IMR-90 (cell line): ENCODE measurements around the gene KRTAP12-1. TPM values are rescaled to one million over a fixed set of nuclear protein-coding genes. Genes with fewer than 3 reads are reported as not detected.

Experiments used
- ATAC-seq: fragments of 200-7000 bp; cut with Tn5 transposase; 2 replicates; pipeline ENCODE4 v1.9.1; 2020; ENCODE audit warnings: low read depth, mild to moderate bottlenecking, moderate library complexity
- BruUV-seq: library from RNA; stranded (reverse); fragments of 400-500 nt; replicated peaks from 2 replicates; lab custom pipeline; 2021; lab: Mats Ljungman, UMichigan
- CTCF ChIA-PET: fragments of 300-600 bp; formaldehyde crosslinking; extraction: SDS; loops from one replicate; lab custom pipeline; 2021; ENCODE audit warnings: antibody characterized with exemption; lab: Yijun Ruan, JAX
- POLR2A ChIA-PET: fragments of 300-600 bp; sonication (Branson Sonifier 250); formaldehyde crosslinking; loops from one replicate; lab custom pipeline; 2022; ENCODE audit warnings: antibody characterized with exemption; ENCODE audit not compliant: unreplicated experiment; lab: Charles Lee
- DNase-seq: peaks from one replicate; pipeline ENCODE4 v3.0.0; 2013
- H2AFZ ChIP-seq: replicated peaks from 2 replicates; pipeline ENCODE3; 2013; ENCODE audit warnings: low read length, mild to moderate bottlenecking; ENCODE audit not compliant: poor library complexity
- H2AK5ac ChIP-seq: 2 replicates; pipeline ENCODE4 v1.6.1; 2013; ENCODE audit warnings: low read depth, low read length, inconsistent platforms
- H2AK9ac ChIP-seq: replicated peaks from 2 replicates; pipeline ENCODE3; 2013; ENCODE audit warnings: mild to moderate bottlenecking, low read depth, low read length, moderate library complexity; ENCODE audit not compliant: poor library complexity
- H2BK120ac ChIP-seq: 2 replicates; pipeline ENCODE4 v1.6.1; 2013; ENCODE audit warnings: low read depth, low read length, inconsistent platforms
- H2BK15ac ChIP-seq: 3 replicates; pipeline ENCODE4 v1.6.1; 2013; ENCODE audit warnings: low read depth, low read length, inconsistent platforms
- H2BK20ac ChIP-seq: 2 replicates; pipeline ENCODE4 v1.6.1; 2013; ENCODE audit warnings: low read depth, mild to moderate bottlenecking, inconsistent platforms, low read length, moderate library complexity
- H2BK5ac ChIP-seq: 2 replicates; pipeline ENCODE4 v1.6.1; 2013; ENCODE audit warnings: mild to moderate bottlenecking, low read depth, low read length, inconsistent platforms; ENCODE audit not compliant: poor library complexity, severe bottlenecking
- H3K14ac ChIP-seq: replicated peaks from 2 replicates; pipeline ENCODE4 v1.6.1; 2013; ENCODE audit warnings: low read depth, low read length, inconsistent platforms
- H3K18ac ChIP-seq: 2 replicates; pipeline ENCODE4 v1.6.1; 2013; ENCODE audit warnings: low read depth, low read length, control low read depth
- H3K23ac ChIP-seq: 2 replicates; pipeline ENCODE4 v1.6.1; 2013; ENCODE audit warnings: low read depth, low read length, inconsistent platforms
- H3K27ac ChIP-seq: 2 replicates; pipeline ENCODE4 v1.5.1; 2013; ENCODE audit warnings: mild to moderate bottlenecking, control low read depth, low read length; ENCODE audit not compliant: insufficient read depth
- H3K27me3 ChIP-seq: 2 replicates; pipeline ENCODE4 v1.6.1; 2013; ENCODE audit warnings: low read length; ENCODE audit not compliant: control insufficient read depth, insufficient read depth
- H3K36me3 ChIP-seq: 2 replicates; pipeline ENCODE4 v1.6.1; 2013; ENCODE audit warnings: low read length, mixed read lengths; ENCODE audit not compliant: control insufficient read depth, insufficient read depth
- H3K4ac ChIP-seq: 2 replicates; pipeline ENCODE4 v1.6.1; 2013; ENCODE audit warnings: low read depth, low read length, inconsistent platforms
- H3K4me1 ChIP-seq: 2 replicates; pipeline ENCODE4 v1.6.1; 2013; ENCODE audit warnings: low read length, mixed read lengths; ENCODE audit not compliant: control insufficient read depth, insufficient read depth
- H3K4me2 ChIP-seq: 2 replicates; pipeline ENCODE4 v1.6.1; 2013; ENCODE audit warnings: low read depth, mild to moderate bottlenecking, control low read depth, low read length, moderate library complexity
- H3K4me3 ChIP-seq: 2 replicates; pipeline ENCODE4 v1.5.1; 2013; ENCODE audit warnings: low read depth, mild to moderate bottlenecking, control low read depth, low read length, moderate library complexity; ENCODE audit not compliant: insufficient read depth
- H3K56ac ChIP-seq: 2 replicates; pipeline ENCODE4 v1.6.1; 2013; ENCODE audit warnings: low read length, inconsistent platforms; ENCODE audit not compliant: insufficient read depth; ENCODE audit errors: extremely low read depth
- H3K79me1 ChIP-seq, 2 experiments: 2 replicates each; pipeline ENCODE4 v1.6.1; 2013; ENCODE audit warnings: low read length in 2 of 2, inconsistent platforms in 1 of 2, low read depth in 1 of 2
- H3K9ac ChIP-seq: 2 replicates; pipeline ENCODE4 v1.6.1; 2013; ENCODE audit warnings: low read depth, low read length, control low read depth
- H3K9me1 ChIP-seq: 2 replicates; pipeline ENCODE4 v1.6.1; 2013; ENCODE audit warnings: low read length, inconsistent platforms; ENCODE audit not compliant: insufficient read depth
- H3K9me3 ChIP-seq: 2 replicates; pipeline ENCODE4 v1.6.1; 2013; ENCODE audit warnings: low read length; ENCODE audit not compliant: control insufficient read depth, insufficient read depth
- H4K20me1 ChIP-seq: 2 replicates; pipeline ENCODE4 v1.6.1; 2013; ENCODE audit warnings: low read length, inconsistent platforms; ENCODE audit not compliant: insufficient read depth
- H4K5ac ChIP-seq: 2 replicates; pipeline ENCODE4 v1.6.1; 2013; ENCODE audit warnings: mild to moderate bottlenecking, low read depth, low read length, control low read depth
- H4K8ac ChIP-seq, 2 experiments: 2 replicates each; pipeline ENCODE4 v1.6.1; 2013; ENCODE audit warnings: low read depth in 2 of 2, low read length in 2 of 2, control low read depth in 1 of 2, inconsistent platforms in 1 of 2
- H4K91ac ChIP-seq: 2 replicates; pipeline ENCODE4 v1.6.1; 2013; ENCODE audit warnings: low read depth, low read length, inconsistent platforms; ENCODE audit not compliant: insufficient read depth
- RAD21 ChIP-seq: IDR thresholded peaks from 2 replicates; pipeline ENCODE4 v1.6.1; 2012; ENCODE audit warnings: low read length, improper control_type of control experiment
- WGBS, 2 experiments: methylation state at CpG; one replicate each; pipeline versions ENCODE4 v1.1.5 to v1.1.7; 2013; ENCODE audit warnings: missing lambda C conversion rate in 2 of 2; ENCODE audit not compliant: insufficient read length in 1 of 2; ENCODE audit errors: extremely low coverage in 2 of 2; 5-methylcytosine and 5-hydroxymethylcytosine counted together
- dilution Hi-C: fragments of 300-500 bp; cut with HindIII; formaldehyde crosslinking; loops from one replicate; pipeline ENCODE4 v1.14.3; 2018; ENCODE audit warnings: low sequenced_read_pairs; ENCODE audit not compliant: unreplicated experiment
- in situ Hi-C: fragments of 300-500 bp; cut with MboI; formaldehyde crosslinking; loops from 3 replicates; pipeline ENCODE4 v1.14.3; 2019; ENCODE audit warnings: low sequenced_read_pairs, inconsistent platforms, mixed read lengths
- intact Hi-C: fragments of 100-400 bp; cut with micrococcal nuclease; formaldehyde crosslinking; loops from 2 replicates; pipeline ENCODE4 v1.10.0; 2022
- polyA plus RNA-seq, 3 experiments: library from polyadenylated mRNA; depleted of rRNA; stranded (reverse); fragments of >200 nt; gene quantifications; 2 replicates each; pipeline ENCODE4 v1.2.3, GENCODE V29; 2012; ENCODE audit warnings: low replicate concordance in 1 of 3
- total RNA-seq: library from RNA; depleted of rRNA; stranded (reverse); fragments of >200 nt; gene quantifications from 2 replicates; pipeline ENCODE4 v1.2.3, GENCODE V29; 2012

The KRTAP12-1 gene
- total and polyA plus RNA-seq, 2 of the 4 experiments (the other 2 are of a cell fraction) = not detected

- 49% methylated on average over 7 of the region's 15 CpGs; no CpG with 5 or more reads in 1 of the 2 experiments for WGBS, 2 experiments
- BruUV-seq = no TSS peak
- no peaks in the 10 kb centered on the region for H3K79me1 ChIP-seq
- no peak overlapping the region for H2BK5ac ChIP-seq
- no peaks in the 10 kb centered on the region for H3K9me1 ChIP-seq
- H2BK15ac ChIP-seq = no peak overlapping the region
- DNase-seq (no peak), ATAC-seq (no peak)
- H3K23ac ChIP-seq = no peak overlapping the region
- no peak overlapping the region for H2BK120ac ChIP-seq
- H2AK9ac ChIP-seq = no peak overlapping the region
- no peak overlapping the region for H3K4ac ChIP-seq
- TF ChIP-seq RAD21 = no peak
- H3K9me3 ChIP-seq = 0 out of 2 replicates have a peak, but pooled peaks cover 6% of the 10 kb centered on the region
- H3K14ac ChIP-seq = no peak overlapping the region
- intact Hi-C loops = no loop called here
- no peak overlapping the region for H3K27ac ChIP-seq
- H3K4me2 ChIP-seq = no peak overlapping the region
- no peak overlapping the region for H3K18ac ChIP-seq
- no peak overlapping the region for H2BK20ac ChIP-seq
- H3K4me1 ChIP-seq = no peaks in the 10 kb centered on the region
- ChIA-PET POLR2A (no interaction called here), CTCF (no interaction called here)
- in situ Hi-C loops = no loop called here
- no peak overlapping the region for H3K56ac ChIP-seq
- H2AFZ ChIP-seq = peak overlapping the region; percentile 32
- no peak overlapping the region for H3K4me3 ChIP-seq
- H3K36me3 ChIP-seq = no peaks in the 10 kb centered on the region
- H2AK5ac ChIP-seq = no peak overlapping the region
- H4K20me1 ChIP-seq = no peaks in the 10 kb centered on the region
- no peak overlapping the region for H4K91ac ChIP-seq
- H3K9ac ChIP-seq = no peak overlapping the region
- no peak overlapping the region for H4K8ac ChIP-seq
- dilution Hi-C loops = no loop called here
- no peak overlapping the region for H4K5ac ChIP-seq
- no peaks in the 10 kb centered on the region; the same call in 1 of the 2 replicates for H3K27me3 ChIP-seq
Measured at GRCh38 chr21:44636209-44637017, 45.5 kb downstream of the KRTAP12-1 start.
